ELF-1 (cell line): ENCODE results near the gene GTF2H2.
"Not testable (repeated sequence)": the region's sequence is repeated elsewhere in the genome, so short reads cannot be mapped to it uniquely, and the experiment has no call there.

Source experiments
- DNase-seq: peaks from one replicate; pipeline ENCODE4 v3.0.0-alpha.2; 2016; ENCODE audit warnings: low read depth, low spot score

Gene GTF2H2

DNA sequence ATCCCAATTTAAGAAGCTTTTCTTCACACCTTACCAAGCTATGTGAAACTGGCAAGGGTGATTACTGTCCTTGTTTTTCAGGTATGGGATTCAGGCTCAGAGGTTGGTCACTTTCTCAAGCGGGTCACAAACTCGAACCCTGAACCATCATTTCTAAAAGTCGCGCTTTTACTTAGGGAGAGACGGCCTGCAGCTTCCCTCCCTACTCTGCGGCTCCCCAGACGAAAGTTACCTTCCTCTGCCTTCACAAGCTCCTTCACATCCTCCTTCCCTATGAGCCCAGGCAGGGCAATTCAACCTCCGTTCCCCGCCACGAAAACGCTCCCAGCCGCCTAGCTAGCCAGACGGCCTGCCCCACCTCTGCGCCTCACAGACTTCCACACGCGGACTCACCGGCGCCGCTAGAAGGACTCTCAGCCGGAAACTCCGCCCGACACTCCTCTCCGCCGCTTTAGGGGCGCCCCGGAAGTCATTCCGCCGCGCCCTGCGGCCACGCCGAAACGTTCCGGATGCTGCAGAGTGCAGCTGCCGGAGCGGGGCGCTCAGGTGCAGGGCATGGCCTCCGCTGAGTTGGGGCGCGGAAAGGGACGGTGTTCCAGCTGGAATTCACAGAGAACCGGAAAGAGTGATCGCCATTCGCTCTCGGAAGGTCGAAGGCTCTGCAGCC lies at the start of gene GTF2H2:
TSS of gene GTF2H2 (minus strand) at position 415 of the 667 bp plus-strand sequence. CDS start 4,913 bp downstream, outside the sequence.
- not testable (repeated sequence) for DNase-seq

DNA sequence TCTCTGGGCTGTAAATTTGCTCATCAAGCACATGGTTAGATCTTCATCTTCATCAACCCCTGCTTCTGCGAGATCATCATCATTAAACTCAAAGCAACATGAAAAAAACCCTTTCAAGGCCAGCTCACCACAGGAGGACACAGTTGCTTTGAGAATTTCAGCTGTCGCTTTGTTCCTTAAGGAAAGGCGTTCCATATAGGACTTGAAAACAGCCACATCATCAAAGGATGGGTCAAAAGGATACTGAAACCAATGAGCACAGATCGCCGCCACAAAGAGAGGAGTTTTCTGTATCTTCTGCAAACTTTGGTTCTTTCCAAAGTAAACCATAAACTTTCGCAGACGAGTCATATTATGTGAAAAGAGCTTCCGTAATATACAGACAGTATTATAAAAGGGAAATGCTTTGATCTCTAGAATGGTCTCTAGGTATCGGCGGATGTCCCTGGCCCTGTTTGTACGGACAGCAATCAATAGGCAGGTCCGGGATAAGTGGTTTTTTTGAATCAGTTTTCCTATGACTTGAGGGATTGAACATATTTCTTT lies 42.3 kb upstream of the GTF2H2 start:
- DNase-seq = not testable (repeated sequence)

DNA sequence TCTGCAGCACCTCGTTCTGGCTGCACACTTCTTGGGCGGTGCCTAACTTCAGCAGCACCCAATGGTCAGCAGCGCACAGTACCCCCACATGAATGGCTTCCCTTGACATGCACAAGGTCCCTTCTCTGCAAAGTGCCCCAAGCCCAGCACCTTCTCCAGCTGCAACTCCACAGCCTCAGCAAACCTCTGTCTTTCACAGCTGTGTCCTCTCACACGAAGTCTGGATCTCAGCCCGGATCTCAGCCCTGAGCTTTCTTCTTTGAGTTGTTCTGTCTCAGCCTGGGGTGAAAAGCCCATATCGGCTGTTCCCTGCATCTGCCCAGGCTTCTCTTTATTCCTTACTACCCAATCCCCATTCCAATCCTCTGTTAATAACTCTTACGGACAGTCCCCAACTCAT lies 32.5 kb upstream of the GTF2H2 start:
- not testable (repeated sequence) for DNase-seq

DNA sequence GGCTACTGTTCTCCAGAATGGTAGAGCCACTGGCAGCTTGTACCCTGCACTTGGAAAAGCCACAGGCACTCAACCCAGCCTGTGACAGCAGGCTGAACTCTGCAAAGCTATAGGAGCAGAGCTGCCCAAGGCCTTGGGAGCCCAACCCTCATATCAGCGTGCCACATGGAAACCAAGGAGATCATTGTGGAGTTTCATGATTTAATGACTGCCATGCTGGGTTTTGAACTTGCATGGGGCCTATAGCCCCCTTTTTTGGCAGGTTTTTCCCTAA lies 30.4 kb upstream of the GTF2H2 start:
- DNase-seq = not testable (repeated sequence)

DNA sequence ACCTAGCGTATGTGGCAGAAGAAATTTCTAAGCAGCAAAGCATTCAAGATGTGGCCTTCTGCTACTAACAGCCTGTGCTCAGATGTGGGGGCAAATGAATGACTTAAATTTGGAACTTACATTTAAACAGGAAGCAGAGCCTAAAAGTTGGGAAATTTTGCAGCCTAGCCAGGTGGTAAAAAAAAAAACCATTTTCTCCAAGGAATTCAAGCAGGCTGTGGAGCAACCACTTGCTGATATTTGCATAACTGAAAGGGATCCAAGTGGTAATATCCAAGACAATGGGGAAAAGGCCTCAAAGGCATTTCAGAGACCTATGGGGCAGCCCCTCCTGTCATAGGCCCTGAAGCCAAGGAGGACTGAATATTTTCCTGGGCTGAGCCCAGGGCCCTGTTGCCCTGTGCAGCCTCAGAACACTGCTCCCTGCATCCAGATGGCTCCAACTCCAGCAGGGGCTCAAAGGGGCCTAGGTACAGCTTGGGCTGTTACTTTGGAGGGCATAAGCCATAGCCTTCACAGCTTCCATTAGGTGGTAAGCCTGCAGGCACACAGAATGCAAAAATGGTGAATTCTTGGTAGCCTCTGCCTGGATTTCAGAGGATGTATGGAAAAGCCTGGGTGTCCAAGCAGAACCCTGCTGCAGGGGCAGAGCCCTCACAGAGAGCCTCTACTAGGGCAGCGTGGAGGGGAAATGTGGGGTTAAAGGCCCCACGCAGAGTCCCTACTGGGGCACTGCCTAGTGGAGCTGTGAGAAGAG lies 29.9 kb upstream of the GTF2H2 start:
- peak; percentile 36 for DNase-seq

DNA sequence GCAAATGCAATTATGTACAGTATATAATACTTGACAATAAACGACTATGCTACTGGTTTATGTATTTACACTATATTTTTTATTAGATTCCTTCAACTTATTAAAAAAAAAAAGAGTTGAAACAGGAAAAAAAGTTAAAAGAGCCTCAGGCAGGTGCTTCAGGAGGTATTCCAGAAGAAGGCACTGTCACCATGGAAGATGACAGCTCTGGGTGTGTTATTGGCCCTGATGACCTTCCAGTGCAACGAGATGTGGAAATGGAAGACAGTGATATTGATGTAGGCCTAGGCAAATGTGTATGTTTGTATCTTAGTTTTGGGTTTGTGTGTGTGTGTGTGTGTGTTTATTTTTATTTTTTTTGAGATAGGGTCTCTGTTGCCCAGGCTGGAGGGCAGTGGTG lies 22.3 kb upstream of the GTF2H2 start:
- not testable (repeated sequence) for DNase-seq

DNA sequence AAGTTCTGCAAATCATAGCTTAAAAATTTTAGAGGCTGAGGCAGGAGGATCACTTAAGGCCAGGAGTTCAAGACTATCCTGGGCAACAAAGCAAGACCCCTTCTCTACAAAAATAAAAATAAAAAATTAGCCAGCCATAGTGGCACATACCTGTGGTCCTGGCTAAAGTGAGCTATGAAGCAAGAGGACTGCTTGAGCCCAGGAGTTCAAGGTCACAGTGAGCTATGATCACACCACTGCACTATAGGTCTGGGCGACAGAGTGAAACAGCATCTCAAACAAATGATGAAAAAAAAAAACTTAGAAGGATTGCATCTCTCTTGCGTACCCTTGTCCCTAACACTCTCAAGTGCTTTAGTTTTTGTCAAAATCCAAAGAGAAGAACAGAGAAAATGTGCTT lies 21.3 kb upstream of the GTF2H2 start:
- not testable (repeated sequence) for DNase-seq

DNA sequence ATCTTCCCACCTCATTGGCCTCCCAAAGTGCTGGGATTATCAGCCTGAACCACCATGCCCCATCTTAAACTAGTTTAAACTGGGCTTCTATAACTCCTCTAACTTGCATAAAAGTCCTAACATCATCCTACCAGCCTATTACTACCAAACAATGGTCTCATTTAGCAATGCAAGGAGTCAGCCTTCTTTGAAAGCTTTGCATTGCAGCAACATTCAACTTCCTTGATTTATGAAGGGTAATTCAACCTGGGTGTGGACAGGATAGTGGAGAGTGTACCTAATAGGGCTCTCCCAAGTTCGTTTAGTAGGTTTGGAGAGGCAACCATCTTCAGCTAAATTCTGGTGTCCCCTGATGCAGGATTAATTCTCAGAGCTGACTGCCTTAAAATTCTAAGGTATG lies 18.7 kb upstream of the GTF2H2 start:
- not testable (repeated sequence) for DNase-seq

DNA sequence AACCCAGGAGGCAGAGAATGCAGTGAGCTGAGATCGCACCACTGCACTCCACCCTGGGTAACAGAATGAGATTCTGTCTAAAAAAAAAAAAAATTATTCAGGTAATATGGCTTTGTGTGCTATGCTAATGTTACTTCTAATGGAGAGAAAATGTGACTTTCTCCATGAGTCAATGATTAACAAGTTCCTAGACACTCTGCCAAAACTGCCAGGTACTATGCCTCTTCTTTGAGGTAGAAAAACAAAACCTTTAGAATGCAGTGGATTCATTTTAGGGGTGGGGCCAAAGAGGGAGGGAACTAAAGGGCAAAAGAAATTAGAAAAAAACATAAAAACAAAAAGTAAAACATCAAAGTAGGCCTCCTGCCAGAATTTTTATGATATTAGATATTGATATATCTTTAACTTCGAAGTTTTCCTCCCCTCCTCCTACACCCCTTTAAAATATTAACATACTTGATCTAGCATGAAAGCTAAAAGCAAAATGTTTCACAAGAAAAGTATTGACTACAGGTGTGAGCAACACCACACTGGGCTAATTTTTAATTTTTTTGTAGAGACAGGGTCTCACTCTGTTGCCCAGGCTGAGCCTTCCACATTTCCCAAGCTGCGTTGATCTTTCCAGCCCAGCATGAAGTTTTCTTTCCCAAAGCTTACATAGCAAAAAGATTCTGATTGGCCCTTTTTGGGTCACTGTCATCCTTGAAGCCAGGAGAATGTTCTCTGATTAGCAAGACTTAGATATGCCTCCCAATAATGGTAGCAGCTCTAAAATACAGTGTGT lies 17.0 kb upstream of the GTF2H2 start:
- DNase-seq = not testable (repeated sequence)

DNA sequence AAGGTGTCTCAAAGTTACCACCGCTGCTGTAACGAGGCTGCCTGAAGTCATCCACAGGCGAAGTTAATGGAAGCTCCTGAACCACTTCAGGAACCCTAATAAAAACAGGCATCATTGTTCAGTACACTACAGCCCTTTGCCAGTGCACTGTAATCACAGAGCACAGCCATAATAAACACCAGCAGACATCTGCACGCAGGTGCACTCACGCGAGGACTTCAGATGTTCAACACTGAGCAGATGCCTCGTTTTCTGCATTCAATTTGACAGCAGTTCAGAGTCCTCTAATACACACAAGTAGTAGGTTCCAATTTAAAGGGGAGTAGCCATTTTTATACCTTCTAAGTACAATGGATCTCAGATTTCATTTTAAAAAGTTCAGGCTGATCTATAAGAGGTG lies 15.4 kb upstream of the GTF2H2 start:
- not testable (repeated sequence) for DNase-seq

DNA sequence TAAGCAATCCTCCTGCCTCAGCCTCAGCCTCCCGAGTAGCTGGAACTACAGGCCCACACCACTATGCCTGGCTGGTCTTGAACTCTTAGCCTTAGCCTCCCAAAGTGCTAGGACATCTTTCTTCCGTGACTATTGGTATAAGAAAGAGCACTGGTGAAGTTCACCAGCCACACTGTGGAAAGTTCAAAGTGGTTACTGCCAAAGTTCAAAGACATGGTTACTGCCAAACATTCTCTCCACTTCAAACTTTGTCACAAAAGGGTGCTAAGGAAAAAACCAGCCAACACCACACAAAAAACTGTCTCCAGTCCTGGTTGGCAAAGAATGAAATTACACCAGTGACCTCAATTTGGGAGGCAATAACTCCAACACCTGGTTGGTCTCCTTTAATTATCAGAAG lies 14.9 kb upstream of the GTF2H2 start:
- DNase-seq = not testable (repeated sequence)

DNA sequence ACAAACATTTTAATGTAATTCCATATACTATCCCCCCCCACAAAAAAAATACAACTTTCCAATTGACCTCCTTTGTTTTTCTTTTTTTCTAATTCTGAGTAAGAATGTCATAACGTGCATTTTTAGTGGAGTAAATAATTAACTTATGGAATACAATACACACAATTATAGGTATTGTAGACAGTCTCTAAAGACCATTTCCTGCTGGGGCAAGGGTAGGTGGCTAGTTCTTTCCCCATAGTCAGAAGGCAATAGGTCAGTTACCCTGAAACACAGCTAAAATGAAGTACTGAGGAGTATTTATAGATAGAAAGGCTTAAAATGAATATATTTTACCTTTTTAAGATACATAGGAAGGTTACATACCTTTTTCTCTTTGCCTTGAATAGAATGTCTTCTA lies 6.2 kb downstream of the GTF2H2 start:
- not testable (repeated sequence) for DNase-seq

DNA sequence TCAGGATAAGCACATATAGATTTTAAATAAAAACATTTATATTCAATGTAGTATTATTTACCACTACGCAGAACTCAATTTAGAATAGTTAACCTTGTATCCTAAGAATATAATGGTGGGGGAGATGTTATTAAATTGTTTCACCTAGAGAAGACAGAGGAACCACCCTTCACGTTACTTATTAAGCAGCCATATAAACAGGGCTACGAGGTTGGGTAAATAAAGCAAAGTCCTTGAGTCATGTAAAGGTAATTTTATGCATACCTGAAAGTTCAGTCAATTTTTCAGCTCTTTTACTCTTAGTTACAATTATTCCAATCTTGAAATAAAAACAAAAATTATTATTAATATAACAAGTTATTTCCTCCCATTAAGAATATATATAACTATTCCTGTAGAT lies 8.1 kb downstream of the GTF2H2 start:
- not testable (repeated sequence) for DNase-seq

DNA sequence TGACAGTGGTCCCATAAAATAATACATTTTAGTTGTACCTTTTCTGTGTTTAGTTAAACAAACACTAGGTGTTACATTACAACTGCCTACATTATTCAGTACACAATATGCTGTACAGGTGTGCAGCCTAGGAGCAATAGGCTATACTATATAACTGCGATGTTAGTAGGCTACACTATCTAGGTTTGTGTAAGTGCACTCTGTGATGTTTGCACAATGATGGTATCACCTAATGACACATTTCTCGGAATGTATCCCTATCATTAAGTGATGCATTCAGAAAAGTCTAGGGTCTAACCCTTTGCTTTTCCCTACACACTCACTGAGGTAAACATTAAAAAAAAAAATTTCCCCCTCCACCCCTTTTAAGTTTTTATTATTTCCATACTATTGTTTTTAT lies 22.7 kb downstream of the GTF2H2 start:
- not testable (repeated sequence) for DNase-seq

DNA sequence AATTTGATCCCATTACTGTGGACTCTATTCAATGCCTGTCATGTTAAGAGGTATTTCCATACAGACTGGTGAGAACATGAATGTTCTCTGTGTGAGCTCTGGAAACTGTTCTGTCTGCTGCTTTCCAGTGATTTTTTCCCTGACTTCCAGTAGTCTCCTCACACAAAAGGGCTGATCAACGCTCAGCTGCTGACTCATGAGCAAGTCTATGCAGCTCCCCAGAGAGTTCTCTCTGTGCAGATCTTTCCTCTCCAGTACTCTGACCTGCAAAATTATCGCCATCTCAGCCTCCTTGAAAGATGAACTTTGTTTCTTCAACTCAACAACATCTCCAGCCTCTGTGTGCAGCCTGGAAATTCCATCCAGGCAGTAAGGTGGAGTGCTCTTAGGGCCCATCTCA lies 23.3 kb downstream of the GTF2H2 start:
- not testable (repeated sequence) for DNase-seq

DNA sequence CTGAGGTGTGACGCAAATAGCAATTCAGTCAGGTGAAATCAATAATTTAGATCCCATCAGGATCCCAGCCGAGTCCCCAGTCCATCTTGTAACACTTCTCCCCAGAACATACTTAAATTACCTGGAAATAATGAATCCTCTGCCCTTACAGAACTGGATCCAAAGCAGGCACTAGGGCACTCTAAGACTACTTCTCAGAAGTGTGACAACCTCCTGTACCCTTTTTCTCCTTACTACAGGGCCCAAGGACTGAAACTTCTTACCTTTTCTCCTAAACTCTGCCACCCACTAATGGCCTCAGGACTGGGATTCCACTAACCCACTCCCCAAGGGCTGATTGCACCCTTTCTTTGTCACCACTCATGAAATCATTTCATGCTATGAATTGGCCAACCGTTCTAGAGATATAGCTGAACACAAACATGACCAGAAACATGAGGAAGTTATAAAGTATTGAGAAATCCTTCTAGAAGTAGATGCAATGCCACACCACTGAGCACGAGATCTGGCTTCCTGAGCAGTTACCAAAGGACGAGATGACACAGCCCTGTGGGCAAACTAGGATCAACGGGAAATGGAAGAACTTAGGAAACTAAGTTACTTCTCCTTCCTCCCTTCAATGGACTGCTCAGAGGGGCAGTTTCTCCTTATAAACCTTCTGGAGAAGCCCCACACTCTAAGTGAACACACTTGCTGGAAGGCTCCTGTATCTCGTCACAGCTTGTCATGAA lies 36.3 kb downstream of the GTF2H2 start:
- not testable (repeated sequence) for DNase-seq

DNA sequence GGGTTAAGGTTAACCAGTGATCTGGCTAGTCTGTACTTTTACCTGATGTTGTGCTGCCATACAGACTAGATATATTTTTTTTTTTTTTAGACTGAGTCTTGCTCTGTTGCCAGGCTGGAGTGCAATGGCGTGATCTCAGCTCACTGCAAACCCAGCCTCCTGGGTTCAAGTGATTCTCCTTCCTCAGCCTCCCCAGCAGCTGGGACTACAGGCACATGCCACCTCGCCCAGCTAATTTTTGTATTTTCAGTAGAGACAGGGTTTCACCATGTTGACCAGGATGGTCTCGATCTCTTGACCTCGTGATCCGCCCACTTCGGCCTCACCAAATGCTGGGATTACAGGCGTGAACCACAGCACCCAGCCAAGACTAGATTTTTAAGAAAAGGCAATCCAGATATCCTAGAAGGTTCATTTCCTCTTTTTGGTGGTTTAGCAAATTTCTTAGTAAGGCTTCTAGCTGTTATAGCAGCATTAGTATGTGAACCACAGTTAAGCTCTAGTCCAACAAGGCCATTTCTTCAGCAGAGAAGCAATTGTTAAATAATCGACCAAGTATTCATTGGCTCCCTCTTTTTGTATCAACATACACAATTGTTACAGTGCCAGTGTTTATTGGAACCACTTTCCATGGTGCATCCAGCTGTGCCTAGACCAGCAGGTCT lies 42.1 kb downstream of the GTF2H2 start, which contains the start of gene NAIP:
TSS of gene NAIP (minus strand) at position 51 of the 665 bp plus-strand sequence. CDS start 12,424 bp downstream, outside the sequence.
- not testable (repeated sequence) for DNase-seq

DNA sequence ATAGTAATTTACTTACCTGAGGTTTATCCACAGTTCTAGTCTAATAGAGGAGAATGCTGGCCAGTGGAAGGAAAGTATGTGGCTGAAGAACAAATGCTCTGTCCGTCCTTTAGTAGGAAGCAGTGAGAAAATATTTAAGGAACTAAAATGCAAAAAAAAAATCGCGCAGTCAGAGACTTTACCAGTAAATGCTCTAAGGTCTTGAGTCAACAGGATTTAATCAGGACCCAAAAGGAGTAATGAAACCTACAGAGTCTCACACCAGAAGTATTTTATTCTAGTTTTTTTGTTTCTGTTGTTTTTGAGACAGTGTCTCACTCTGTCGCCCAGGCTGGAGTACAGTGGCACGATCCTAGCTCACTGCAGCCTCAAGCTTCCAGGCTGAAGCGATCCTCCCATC lies 46.8 kb downstream of the GTF2H2 start:
- not testable (repeated sequence) for DNase-seq

DNA sequence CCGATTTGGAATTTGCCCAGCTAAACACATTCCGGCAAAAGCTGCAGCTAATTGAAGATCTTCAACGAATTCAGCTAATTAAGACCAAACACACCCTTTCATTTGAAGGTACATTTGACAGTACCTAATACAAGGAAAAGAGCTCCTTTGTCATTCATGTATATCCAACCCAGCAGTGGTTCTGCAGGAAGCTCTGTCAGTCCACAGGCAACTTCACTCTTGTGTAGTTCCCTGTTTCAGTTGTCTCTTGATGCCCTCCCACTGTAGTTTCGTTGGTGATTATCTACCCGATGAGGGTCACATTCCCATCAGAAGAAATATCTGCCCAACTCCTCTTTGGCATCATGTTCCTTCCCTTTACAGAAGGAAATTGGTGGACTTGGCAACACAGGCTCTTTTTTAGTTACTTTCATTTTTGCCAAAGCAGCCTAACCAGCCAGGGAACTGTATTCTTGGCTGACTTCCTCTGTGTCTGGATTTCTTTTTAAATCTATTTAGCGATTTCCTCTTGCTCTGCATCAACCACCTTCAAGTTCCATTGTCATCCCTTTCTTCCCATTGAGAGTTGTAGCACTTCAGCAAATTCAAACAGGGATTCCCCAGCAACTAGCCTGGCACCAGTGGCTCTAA lies 49.0 kb downstream of the GTF2H2 start:
- DNase-seq = not testable (repeated sequence)

DNA sequence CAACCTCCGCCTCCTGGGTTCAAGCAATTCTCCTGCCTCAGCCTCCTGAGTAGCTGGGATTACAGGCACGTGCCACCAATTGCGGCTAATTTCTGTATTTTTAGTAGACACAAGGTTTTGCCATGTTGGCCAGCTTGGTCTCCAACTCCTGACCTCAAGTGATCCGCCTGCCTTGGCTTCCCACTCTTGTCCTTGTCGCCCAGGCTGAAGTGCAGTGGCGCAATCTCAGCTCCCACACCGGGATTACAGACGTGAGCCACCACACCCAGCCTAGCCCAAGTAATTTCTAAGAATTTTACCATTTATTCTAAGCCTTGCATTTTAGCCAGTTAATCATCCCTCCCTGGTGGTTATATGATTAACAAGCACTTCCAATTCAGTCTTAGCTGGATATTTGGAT lies 53.3 kb downstream of the GTF2H2 start:
- no peak for DNase-seq
